ENCODE data around the gene PLN.

Gene PLN

GRCh38 chr6:118537574-118537973 lies 10.5 kb upstream of the PLN start:
- DNase-seq = no peak

GRCh38 chr6:118542184-118542952 lies 5.7 kb upstream of the PLN start:
- DNase-seq = no peak

GRCh38 chr6:118544105-118544504 lies 4.0 kb upstream of the PLN start:
- no peak for DNase-seq

- DNase-seq = no peak
These were observed 1.8 kb upstream of the PLN start for GRCh38 chr6:118546164-118546879.

GRCh38 chr6:118546880-118547218 lies 1.2 kb upstream of the PLN start:
- no peak for DNase-seq

- DNase-seq = no peak
These were observed 517 bp downstream of the PLN start for GRCh38 chr6:118548613-118549012.

- DNase-seq = peak; percentile 31
These were observed 3.3 kb downstream of the PLN start for GRCh38 chr6:118551063-118552053.

GRCh38 chr6:118553132-118553531 lies 5.0 kb downstream of the PLN start:
- no peak for DNase-seq

- no peak for DNase-seq
These were observed 6.6 kb downstream of the PLN start for GRCh38 chr6:118554698-118555097.

GRCh38 chr6:118558464-118559217 lies 10.5 kb downstream of the PLN start:
- DNase-seq = peak; percentile 75

GRCh38 chr6:118559659-118560058 lies 11.6 kb downstream of the PLN start:
- no peak for DNase-seq

- no peak for DNase-seq
These were observed 14.2 kb downstream of the PLN start for GRCh38 chr6:118562248-118562647.

GRCh38 chr6:118562959-118563358 lies 14.9 kb downstream of the PLN start:
- DNase-seq = no peak

- peak; percentile 60 for DNase-seq
These were observed 17.3 kb downstream of the PLN start for GRCh38 chr6:118565311-118565960.

GRCh38 chr6:118567974-118568373 lies 19.9 kb downstream of the PLN start:
- no peak for DNase-seq

GRCh38 chr6:118569498-118569897 lies 21.4 kb downstream of the PLN start:
- no peak for DNase-seq

- DNase-seq = no peak
These were observed 23.0 kb downstream of the PLN start for GRCh38 chr6:118571121-118571520.

- DNase-seq = no peak
These were observed 26.2 kb downstream of the PLN start for GRCh38 chr6:118574051-118574865.

- DNase-seq = no peak
These were observed 29.9 kb downstream of the PLN start for GRCh38 chr6:118577972-118578371.

GRCh38 chr6:118578617-118579016 lies 30.5 kb downstream of the PLN start:
- no peak for DNase-seq

- no peak for DNase-seq
These were observed 31.7 kb downstream of the PLN start for GRCh38 chr6:118579786-118580185.

Data from central memory CD4-positive, alpha-beta T cell (primary cell).